Measurements from ENCODE around the gene STAC3.

STAC3 gene

GRCh38 chr12:57222286-57223190 lies 28.4 kb downstream of the STAC3 start:
- no peak for FAIRE-seq

- FAIRE-seq, result no peak
Observed at GRCh38 chr12:57221169-57221917, 29.6 kb downstream of the STAC3 start.

DNA sequence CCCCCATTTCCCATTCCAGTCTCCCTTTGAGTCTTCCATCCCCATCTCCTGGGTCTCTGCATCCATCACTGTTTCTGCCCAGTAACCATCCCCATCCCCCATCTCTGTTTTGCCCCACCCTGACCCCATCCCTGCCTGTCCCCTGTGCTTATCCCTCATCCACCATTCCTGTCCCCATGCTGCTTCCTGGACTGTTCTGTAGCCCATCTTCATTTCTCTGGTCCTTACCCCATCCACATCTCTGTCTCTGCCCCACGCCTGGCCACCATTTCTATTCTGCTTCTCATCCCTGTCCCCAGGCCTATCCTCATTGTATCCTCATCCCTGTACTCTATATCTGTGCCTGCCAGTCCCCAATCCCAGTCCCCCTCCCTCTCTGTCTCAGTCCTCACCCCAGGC lies 30.2 kb downstream of the STAC3 start:
- FAIRE-seq, result no peak

DNA sequence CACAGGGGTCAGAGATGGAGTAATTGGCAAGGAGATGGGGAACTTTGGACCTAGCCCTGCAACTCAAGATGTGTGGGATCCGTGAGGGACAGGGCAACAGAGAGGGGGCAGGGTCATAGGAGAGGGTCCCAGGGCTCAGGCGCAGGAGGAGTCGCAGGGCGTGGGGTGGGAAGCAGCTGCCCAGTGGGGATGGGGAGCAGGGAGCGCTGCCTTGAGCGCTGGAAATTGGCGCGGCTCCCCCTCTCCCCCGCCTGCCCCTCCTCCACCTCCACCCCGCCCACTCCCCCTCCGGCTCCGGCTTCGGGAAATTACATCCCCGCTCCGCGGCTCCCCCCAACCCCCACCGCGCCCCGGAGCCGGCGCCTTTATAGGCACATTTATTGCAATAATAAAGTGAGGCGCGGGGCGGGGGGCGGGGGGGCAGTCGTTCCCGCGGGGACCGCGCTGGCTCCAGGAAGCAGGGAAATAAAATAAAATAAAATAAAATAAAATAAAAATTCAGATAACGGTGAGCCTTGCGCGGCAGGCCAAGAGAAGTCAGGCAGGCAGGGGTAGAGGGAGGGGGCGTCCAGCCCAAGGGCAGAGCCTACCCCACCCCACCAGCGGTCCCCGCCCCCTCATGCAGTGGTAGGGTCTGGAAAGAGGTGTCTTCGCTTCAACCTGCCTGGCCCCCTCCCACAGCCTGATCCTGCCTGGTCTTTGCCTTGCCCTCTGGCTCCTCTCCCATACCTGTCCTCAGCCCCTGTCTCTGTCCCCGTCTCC lies 30.8 kb downstream of the STAC3 start:
- FAIRE-seq, result no peak

GRCh38 chr12:57219205-57219992 lies 31.6 kb downstream of the STAC3 start:
- FAIRE-seq, result no peak

GRCh38 chr12:57218030-57218853 lies 32.7 kb downstream of the STAC3 start:
- FAIRE-seq, result no peak

GRCh38 chr12:57216921-57217879 lies 33.8 kb downstream of the STAC3 start:
- FAIRE-seq, result no peak

DNA sequence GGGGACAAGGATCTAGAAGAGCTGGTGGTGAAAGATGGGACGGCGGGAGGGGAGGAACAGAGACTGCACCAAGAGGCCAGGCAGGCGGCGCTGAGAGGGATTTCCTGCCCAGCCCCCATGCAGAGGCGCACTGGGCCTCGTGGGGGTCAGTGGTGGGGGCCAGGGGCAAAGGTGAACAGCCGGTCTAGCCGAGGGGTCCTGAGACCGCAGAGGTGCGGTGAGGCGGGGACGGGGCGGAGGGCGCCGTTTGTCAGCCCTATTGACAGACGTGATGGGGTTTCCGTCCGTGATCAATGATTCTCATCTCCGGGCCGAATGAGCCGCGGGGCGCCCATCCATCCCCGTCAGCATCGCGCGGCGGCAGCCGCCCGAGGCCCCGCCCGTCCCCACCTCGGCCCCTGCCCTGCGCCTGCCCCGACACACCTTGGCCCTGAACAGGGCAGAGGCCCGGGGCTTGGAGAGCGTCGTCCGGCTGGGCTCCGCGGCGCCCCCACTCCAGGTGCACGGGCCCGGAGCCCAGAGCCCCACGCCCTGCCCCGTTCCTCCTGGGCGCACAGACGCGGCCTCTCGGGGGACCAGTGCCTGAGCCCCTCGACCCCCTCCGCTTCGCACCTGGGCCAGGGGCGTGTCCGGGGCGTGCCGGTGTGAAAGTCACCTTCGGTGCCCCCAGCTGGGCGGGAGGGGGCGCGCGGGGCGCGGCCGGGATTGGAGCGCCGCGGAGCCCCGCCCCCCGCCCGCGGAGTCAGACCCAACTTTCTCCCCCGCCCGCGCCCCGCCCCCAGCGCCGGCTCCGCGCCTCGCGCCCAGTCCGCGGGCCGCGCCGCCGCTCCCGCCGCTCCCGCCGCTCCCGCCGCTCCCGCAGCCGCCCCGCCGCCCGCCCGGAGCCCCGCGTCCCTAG lies 34.7 kb downstream of the STAC3 start, which contains the start of gene NXPH4:
Gene NXPH4 (plus strand): TSS at position 781 of the 898 bp plus-strand sequence. CDS start 176 bp downstream, outside the sequence.
- no peak for FAIRE-seq

DNA sequence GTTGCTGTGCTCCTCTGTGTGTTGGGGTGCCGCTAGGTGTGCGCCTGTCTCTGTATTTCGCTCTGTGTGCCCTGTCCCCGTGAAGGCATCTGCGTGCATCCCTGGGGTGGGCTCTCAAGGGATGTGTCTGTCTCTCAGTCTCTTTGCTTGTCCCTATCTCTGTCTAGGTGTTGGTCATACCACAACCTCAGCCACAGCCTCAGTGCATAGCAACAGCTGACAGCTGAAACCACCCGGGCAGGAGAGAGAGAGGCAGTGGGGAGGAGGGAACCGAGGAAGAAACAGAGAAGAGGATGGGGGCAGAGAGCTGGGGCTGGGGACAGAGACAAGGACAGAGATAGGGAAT lies 35.3 kb downstream of the STAC3 start:
- FAIRE-seq, result no peak

DNA sequence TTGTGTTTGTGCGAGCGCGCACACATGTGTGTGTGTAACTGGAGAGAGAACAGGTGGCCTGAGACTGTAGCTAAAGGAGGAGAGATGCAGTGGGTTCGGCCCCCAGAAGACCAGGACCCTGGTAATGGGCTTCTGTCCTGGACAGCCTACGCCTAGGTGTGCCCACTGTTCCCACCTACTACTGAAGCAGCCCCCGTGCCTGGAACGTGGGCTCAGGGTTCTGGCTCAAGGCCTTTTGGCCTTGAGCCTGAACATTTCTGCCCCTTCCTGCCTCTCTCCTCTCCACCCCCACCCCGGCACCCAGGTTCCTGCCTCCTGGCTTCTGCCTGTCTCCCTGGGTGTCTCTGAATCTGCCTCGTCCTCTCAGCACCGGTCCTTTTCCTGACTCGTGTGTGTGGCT lies 35.9 kb downstream of the STAC3 start:
- FAIRE-seq, result no peak

DNA sequence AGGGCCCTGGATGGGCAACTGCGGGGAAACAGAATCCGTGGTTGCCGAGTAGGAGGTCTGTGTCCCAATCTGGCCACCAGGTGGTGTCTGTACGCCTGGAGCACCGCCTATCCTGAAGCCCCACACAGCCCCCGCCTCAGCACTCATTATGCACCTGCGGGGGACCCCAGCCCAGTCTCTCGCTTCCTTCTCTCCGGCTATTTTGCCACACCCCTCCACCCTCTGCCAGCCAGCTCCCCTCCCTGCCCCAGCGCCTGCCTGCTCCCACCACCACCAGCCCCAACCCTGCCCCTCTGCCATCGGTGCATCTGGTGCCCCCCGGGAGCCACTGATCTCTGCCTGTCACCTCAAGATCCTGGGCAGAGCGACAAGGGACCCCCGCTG lies 36.6 kb downstream of the STAC3 start:
- FAIRE-seq, result no peak

- no peak for FAIRE-seq
Observed at GRCh38 chr12:57213763-57214397, 37.1 kb downstream of the STAC3 start.

DNA sequence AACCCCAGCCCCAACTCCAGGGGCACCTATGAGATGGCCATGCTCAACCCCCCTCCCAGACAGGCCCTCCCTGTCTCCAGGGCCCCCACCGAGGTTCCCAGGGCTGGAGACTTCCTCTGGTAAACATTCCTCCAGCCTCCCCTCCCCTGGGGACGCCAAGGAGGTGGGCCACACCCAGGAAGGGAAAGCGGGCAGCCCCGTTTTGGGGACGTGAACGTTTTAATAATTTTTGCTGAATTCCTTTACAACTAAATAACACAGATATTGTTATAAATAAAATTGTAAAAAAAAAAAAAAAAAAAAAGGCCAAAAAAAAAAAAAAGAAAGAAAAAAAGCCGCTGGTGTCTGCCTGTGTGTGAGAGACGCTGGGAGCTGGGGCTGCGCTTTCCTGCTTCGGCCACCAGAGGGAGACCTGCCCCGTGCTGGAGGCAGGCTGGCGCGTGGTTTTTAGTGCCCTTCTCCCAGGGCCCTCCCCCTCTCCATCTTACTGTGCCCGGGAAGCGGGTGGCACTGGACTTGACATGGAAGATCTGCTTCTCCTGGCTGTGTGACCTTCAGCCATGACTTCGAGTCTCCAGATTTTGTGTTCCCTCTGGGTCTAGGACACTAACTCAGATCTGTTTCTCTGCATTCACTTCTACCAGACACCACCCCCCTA lies 37.8 kb downstream of the STAC3 start:
- peak; percentile 83 for FAIRE-seq

GRCh38 chr12:57212701-57213057 lies 38.3 kb downstream of the STAC3 start:
- no peak for FAIRE-seq

GRCh38 chr12:57211791-57212700 lies 38.9 kb downstream of the STAC3 start:
- FAIRE-seq, result no peak

DNA sequence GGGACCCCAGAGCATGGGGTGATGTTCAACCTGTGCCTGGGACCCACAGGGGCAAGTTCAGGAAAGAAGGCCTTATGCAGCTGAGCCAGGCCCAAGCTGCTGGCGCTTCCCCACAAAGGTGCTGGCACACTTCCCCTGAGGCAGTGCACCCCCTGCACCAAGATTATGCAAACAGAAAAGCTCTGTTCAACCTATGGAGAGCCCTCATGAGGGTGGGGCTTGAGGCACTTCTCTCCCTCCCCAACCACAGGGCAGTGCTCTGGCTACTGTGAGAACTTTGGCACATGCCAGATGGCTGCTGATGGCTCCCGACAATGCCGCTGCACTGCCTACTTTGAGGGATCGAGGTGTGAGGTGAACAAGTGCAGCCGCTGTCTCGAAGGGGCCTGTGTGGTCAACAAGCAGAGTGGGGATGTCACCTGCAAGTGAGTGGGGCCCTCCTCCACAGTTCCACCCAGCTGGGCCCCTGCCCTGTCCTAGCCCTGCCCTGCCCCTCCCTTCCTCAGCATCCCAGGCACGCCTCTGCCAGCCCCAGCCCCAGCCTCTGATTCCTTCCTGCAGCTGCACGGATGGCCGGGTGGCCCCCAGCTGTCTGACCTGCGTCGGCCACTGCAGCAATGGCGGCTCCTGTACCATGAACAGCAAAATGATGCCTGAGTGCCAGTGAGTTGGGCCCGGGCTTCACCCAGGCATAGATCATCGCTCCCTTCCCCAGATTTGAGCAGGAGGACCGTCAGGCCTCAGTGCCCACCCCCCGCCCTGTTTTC lies 39.9 kb downstream of the STAC3 start:
- no peak for FAIRE-seq
